GM21529 (cell line): ENCODE measurements around the gene ZNF91.
"Not testable (repeated sequence)": the region's sequence is repeated elsewhere in the genome, so short reads cannot be mapped to it uniquely, and the experiment has no call there.

Source experiments
- ATAC-seq: cut with Tn5 transposase; IDR thresholded peaks from one replicate; pipeline ENCODE4 v1.9.1; 2021; ENCODE audit not compliant: unreplicated experiment

ZNF91 gene

GRCh38 chr19:23321403-23321802 is 73.9 kb downstream of the ZNF91 start:
- ATAC-seq, result not testable (repeated sequence)

GRCh38 chr19:23319571-23319970 is 75.7 kb downstream of the ZNF91 start:
- not testable (repeated sequence) for ATAC-seq

- not testable (repeated sequence) for ATAC-seq
Observed at GRCh38 chr19:23318941-23319340, 76.3 kb downstream of the ZNF91 start.

GRCh38 chr19:23318143-23318542 is 77.1 kb downstream of the ZNF91 start:
- ATAC-seq, result no peak

GRCh38 chr19:23315286-23315685 is 80.0 kb downstream of the ZNF91 start:
- ATAC-seq, result no peak

- ATAC-seq, result no peak
Observed at GRCh38 chr19:23314505-23315251, 80.6 kb downstream of the ZNF91 start.

GRCh38 chr19:23313196-23313595 is 82.1 kb downstream of the ZNF91 start:
- ATAC-seq, result no peak

- no peak for ATAC-seq
Observed at GRCh38 chr19:23312515-23312914, 82.8 kb downstream of the ZNF91 start.

GRCh38 chr19:23311551-23311950 is 83.7 kb downstream of the ZNF91 start:
- no peak for ATAC-seq

- no peak for ATAC-seq
Observed at GRCh38 chr19:23310729-23311211, 84.5 kb downstream of the ZNF91 start.

GRCh38 chr19:23309926-23310325 is 85.3 kb downstream of the ZNF91 start:
- no peak for ATAC-seq

- ATAC-seq, result no peak
Observed at GRCh38 chr19:23305555-23305954, 89.7 kb downstream of the ZNF91 start.

GRCh38 chr19:23304238-23304637 is 91.0 kb downstream of the ZNF91 start:
- no peak for ATAC-seq

GRCh38 chr19:23294141-23294540 is 101.1 kb downstream of the ZNF91 start:
- no peak for ATAC-seq

- not testable (repeated sequence) for ATAC-seq
Observed at GRCh38 chr19:23289966-23290365, 105.3 kb downstream of the ZNF91 start.
